Naive thymus-derived CD8-positive, alpha-beta T cell (primary cell): ENCODE data around the gene PPFIBP1. TPM values are rescaled to one million over a fixed set of nuclear protein-coding genes. Genes with fewer than 3 reads are reported as not detected.
"Not testable (repeated sequence)": the region's sequence is repeated elsewhere in the genome, so short reads cannot be mapped to it uniquely, and the experiment has no call there.

Experiments used
- ATAC-seq, 2 donors: fragments of 150-1000 bp; cut with Tn5 transposase in 1 of 2; sonication (Bioruptor Pico), chemical (Tn5 transposase) in 1 of 2; 1 replicate in 1 of 2; 2 replicates in 1 of 2; pipeline ENCODE4 v1.10.0; 2021; ENCODE audit warnings: mild to moderate bottlenecking in 2 of 2, moderate library complexity in 2 of 2
- POLR2A ChIA-PET: fragments of 350-600 bp; sonication (Branson Sonifier 250); formaldehyde crosslinking; loops from one replicate; lab custom pipeline; 2021; ENCODE audit warnings: antibody characterized with exemption; lab: Charles Lee
- DNase-seq, 10 donors: peaks; one replicate each; pipeline versions ENCODE4 v3.0.0 to v3.0.0-alpha.2; 2020 to 2022
- H3K27ac Mint-ChIP-seq, 10 donors: one replicate each; pipeline ENCODE4 v1.8.0; 2020 to 2022; ENCODE audit warnings: mild to moderate bottlenecking in 10 of 10, mixed read lengths in 10 of 10, moderate library complexity in 4 of 10, inconsistent platforms in 1 of 10
- H3K27me3 Mint-ChIP-seq, 5 donors: one replicate each; pipeline ENCODE4 v1.8.0; 2021 to 2022; ENCODE audit warnings: mixed read lengths in 5 of 5
- H3K36me3 Mint-ChIP-seq, 3 donors: one replicate each; pipeline ENCODE4 v1.8.0; 2020 to 2022; ENCODE audit warnings: mixed read lengths in 3 of 3, mild to moderate bottlenecking in 2 of 3, inconsistent platforms in 1 of 3
- H3K4me1 Mint-ChIP-seq, 4 donors: one replicate each; pipeline ENCODE4 v1.8.0; 2021 to 2022; ENCODE audit warnings: mixed read lengths in 4 of 4
- H3K4me3 Mint-ChIP-seq, 10 donors: one replicate each; pipeline ENCODE4 v1.8.0; 2020 to 2022; ENCODE audit warnings: mild to moderate bottlenecking in 10 of 10, mixed read lengths in 10 of 10, moderate library complexity in 6 of 10, inconsistent platforms in 1 of 10
- H3K9me3 Mint-ChIP-seq, 9 donors: one replicate each; pipeline ENCODE4 v1.8.0; 2020 to 2022; ENCODE audit warnings: mixed read lengths in 9 of 9, mild to moderate bottlenecking in 3 of 9, inconsistent platforms in 1 of 9, moderate library complexity in 1 of 9
- polyA plus RNA-seq, 3 donors: library from polyadenylated mRNA; unstranded; fragments of 300-500 nt; fragmentation: Illumina TruSeq; gene quantifications; one replicate each; pipeline ENCODE4 v1.2.3, GENCODE V29; 2021
- total RNA-seq, 8 experiments: library from RNA in 2 of 8; stranded (reverse) in 2 of 8; gene quantifications; one replicate each; pipeline ENCODE4 v1.2.3 and lab custom pipeline; 2021 to 2026

The PPFIBP1 gene
- total and polyA plus RNA-seq, 5 experiments from 2014 or later, result 3.8 to 9.2 (median 4.1) TPM

- H3K4me1 Mint-ChIP-seq, result peaks cover 16 to 40% (median 37%) of the 10 kb centered on the region in 4 donors
- POLR2A ChIA-PET, result interaction anchor here (0.8 to 2.7 kb wide), 3 partner anchors 71 to 465 kb away, joined by 3 to 14 read pairs (median 3); partner anchors contain the start of genes KLHL42, MANSC4 and STK38L
- DNase-seq, result no peak
- peak overlapping the region in 4 of 10 donors; percentile 9 to 92 (median 35) for H3K27ac Mint-ChIP-seq
- peaks cover 0 to 2% (median 0%) of the 10 kb centered on the region in 5 donors for H3K27me3 Mint-ChIP-seq
- no peak for ATAC-seq
- peaks cover 0 to 20% (median 0%) of the 10 kb centered on the region in 3 donors for H3K36me3 Mint-ChIP-seq
- peak overlapping the region in 9 of 10 donors; percentile 92 to 99 (median 98) for H3K4me3 Mint-ChIP-seq
- H3K9me3 Mint-ChIP-seq, result no peaks in the 10 kb centered on the region
Measured at GRCh38 chr12:27709212-27709931, 185.4 kb downstream of the PPFIBP1 start.

GRCh38 chr12:27709932-27710591 is 186.1 kb downstream of the PPFIBP1 start:
- H3K4me1 Mint-ChIP-seq, result peaks cover 16 to 42% (median 38%) of the 10 kb centered on the region in 4 donors
- H3K27ac Mint-ChIP-seq, result peak overlapping the region; percentile 92 to 99 (median 98)
- peaks cover 0 to 23% (median 0%) of the 10 kb centered on the region in 3 donors for H3K36me3 Mint-ChIP-seq
- POLR2A ChIA-PET, result interaction anchor here (1.2 to 2.7 kb wide), 2 partner anchors 70 to 466 kb away, joined by 3 to 14 read pairs; partner anchors contain the start of genes KLHL42, MANSC4 and STK38L
- H3K27me3 Mint-ChIP-seq, result peaks cover 0 to 2% (median 0%) of the 10 kb centered on the region in 5 donors
- peak overlapping the region; percentile 92 to 100 (median 98) for H3K4me3 Mint-ChIP-seq
- no peaks in the 10 kb centered on the region for H3K9me3 Mint-ChIP-seq
- DNase-seq, result no peak
- ATAC-seq, result peak; percentile 56 to 58

- POLR2A ChIA-PET, result interaction anchor here (0.5 to 2.7 kb wide), 3 partner anchors 69 to 696 kb away, joined by 3 to 14 read pairs (median 4); partner anchors contain the start of genes KLHL42, MANSC4 and STK38L
- peak; percentile 96 to 97 for ATAC-seq
- H3K27ac Mint-ChIP-seq, result peak within 1 kb of the TSS; percentile 92 to 99 (median 98)
- peaks cover 0 to 29% (median 0%) of the 10 kb centered on the region in 3 donors for H3K36me3 Mint-ChIP-seq
- peaks cover 0 to 2% (median 0%) of the 10 kb centered on the region in 5 donors for H3K27me3 Mint-ChIP-seq
- peaks cover 16 to 42% (median 38%) of the 10 kb centered on the region in 4 donors for H3K4me1 Mint-ChIP-seq
- peak; percentile 83 to 94 (median 92) for DNase-seq
- H3K4me3 Mint-ChIP-seq, result peak within 1 kb of the TSS; percentile 92 to 100 (median 98)
- no peaks in the 10 kb centered on the region for H3K9me3 Mint-ChIP-seq
Measured at GRCh38 chr12:27710592-27711316, 186.7 kb downstream of the PPFIBP1 start, which contains the start of gene MRPS35. TSS of gene MRPS35 (plus strand) at chr12:27710832. CDS start at chr12:27710844, 12 bp downstream.

- ATAC-seq (no peak), DNase-seq (peak in 3 of 10 donors; percentile 11 to 21 (median 11))
- Mint-ChIP-seq H3K27ac (peak overlapping the region; percentile 92 to 99 (median 98)), H3K9me3 (no peaks in the 10 kb centered on the region), H3K27me3 (peaks cover 0 to 2% (median 0%) of the 10 kb centered on the region in 5 donors), H3K4me1 (peaks cover 16 to 42% (median 38%) of the 10 kb centered on the region in 4 donors), H3K36me3 (peaks cover 0 to 32% (median 0%) of the 10 kb centered on the region in 3 donors), H3K4me3 (peak overlapping the region; percentile 92 to 100 (median 98))
- POLR2A ChIA-PET, result interaction anchor here (2.7 kb wide), 1 partner anchor 69 kb away, joined by 14 read pairs; the partner anchor contains the start of genes KLHL42 and MANSC4
Measured at GRCh38 chr12:27711317-27711682, 187.3 kb downstream of the PPFIBP1 start.

GRCh38 chr12:27711967-27712366 is 188.0 kb downstream of the PPFIBP1 start:
- Mint-ChIP-seq H3K9me3 (no peaks in the 10 kb centered on the region), H3K4me3 (peak overlapping the region; percentile 58 to 99 (median 98)), H3K4me1 (peaks cover 16 to 42% (median 38%) of the 10 kb centered on the region in 4 donors), H3K27ac (peak overlapping the region in 8 of 10 donors; percentile 6 to 99 (median 52)), H3K27me3 (peaks cover 0 to 2% (median 0%) of the 10 kb centered on the region in 5 donors), H3K36me3 (peaks cover 0 to 33% (median 1%) of the 10 kb centered on the region in 3 donors)
- POLR2A ChIA-PET, result interaction anchor here (0.6 to 0.8 kb wide), 2 partner anchors 18 to 188 kb away, joined by 3 read pairs; partner anchors contain the start of gene PPFIBP1
- ATAC-seq (no peak), DNase-seq (no peak)

- Mint-ChIP-seq H3K36me3 (peaks cover 0 to 80% (median 10%) of the 10 kb centered on the region in 3 donors), H3K4me3 (no peak overlapping the region), H3K9me3 (no peaks in the 10 kb centered on the region), H3K27me3 (no peaks in the 10 kb centered on the region), H3K4me1 (peaks cover 0 to 7% (median 1%) of the 10 kb centered on the region in 4 donors), H3K27ac (peak overlapping the region in 1 of 10 donors; percentile 58)
- POLR2A ChIA-PET, result no interaction called here
- ATAC-seq, result no peak
- no peak for DNase-seq
Measured at GRCh38 chr12:27723212-27723611, 199.2 kb downstream of the PPFIBP1 start.

- H3K4me1 Mint-ChIP-seq, result peaks cover 0 to 8% (median 2%) of the 10 kb centered on the region in 4 donors
- POLR2A ChIA-PET, result interaction anchor here (0.6 kb wide), 1 partner anchor 18 kb away, joined by 3 read pairs; no protein-coding TSS in a partner anchor
- peaks cover 5 to 83% (median 23%) of the 10 kb centered on the region in 3 donors for H3K36me3 Mint-ChIP-seq
- H3K9me3 Mint-ChIP-seq, result no peaks in the 10 kb centered on the region
- H3K4me3 Mint-ChIP-seq, result no peak overlapping the region
- ATAC-seq, result no peak
- H3K27ac Mint-ChIP-seq, result no peak overlapping the region
- H3K27me3 Mint-ChIP-seq, result no peaks in the 10 kb centered on the region
- no peak for DNase-seq
Measured at GRCh38 chr12:27730097-27730588, 206.1 kb downstream of the PPFIBP1 start.

GRCh38 chr12:27732281-27732680 is 208.3 kb downstream of the PPFIBP1 start:
- H3K4me3 Mint-ChIP-seq, result no peak overlapping the region
- H3K4me1 Mint-ChIP-seq, result peaks cover 0 to 8% (median 0%) of the 10 kb centered on the region in 4 donors
- no peaks in the 10 kb centered on the region for H3K27me3 Mint-ChIP-seq
- ATAC-seq (no peak), DNase-seq (no peak)
- H3K27ac Mint-ChIP-seq, result peak overlapping the region in 2 of 10 donors; percentile 19 to 46
- peaks cover 8 to 80% (median 17%) of the 10 kb centered on the region in 3 donors for H3K36me3 Mint-ChIP-seq
- POLR2A ChIA-PET, result no interaction called here
- H3K9me3 Mint-ChIP-seq, result no peaks in the 10 kb centered on the region

- H3K27me3 Mint-ChIP-seq, result no peaks in the 10 kb centered on the region
- H3K4me3 Mint-ChIP-seq, result no peak overlapping the region
- DNase-seq (peak in 5 of 10 donors; percentile 19 to 35 (median 22)), ATAC-seq (peak; percentile 47 to 66)
- peaks cover 12 to 84% (median 22%) of the 10 kb centered on the region in 3 donors for H3K36me3 Mint-ChIP-seq
- no peak overlapping the region for H3K27ac Mint-ChIP-seq
- no peaks in the 10 kb centered on the region for H3K9me3 Mint-ChIP-seq
- H3K4me1 Mint-ChIP-seq, result peaks cover 0 to 8% (median 0%) of the 10 kb centered on the region in 4 donors
- POLR2A ChIA-PET, result no interaction called here
Measured at GRCh38 chr12:27733052-27733656, 209.1 kb downstream of the PPFIBP1 start.

- H3K4me1 Mint-ChIP-seq, result peaks cover 0 to 6% (median 0%) of the 10 kb centered on the region in 4 donors
- peaks cover 12 to 82% (median 22%) of the 10 kb centered on the region in 3 donors for H3K36me3 Mint-ChIP-seq
- no peak for ATAC-seq
- no peak for DNase-seq
- H3K4me3 Mint-ChIP-seq, result no peak overlapping the region
- H3K9me3 Mint-ChIP-seq, result no peaks in the 10 kb centered on the region
- H3K27me3 Mint-ChIP-seq, result no peaks in the 10 kb centered on the region
- POLR2A ChIA-PET, result interaction anchor here (0.6 kb wide), 1 partner anchor 21 kb away, joined by 3 read pairs; no protein-coding TSS in a partner anchor
- H3K27ac Mint-ChIP-seq, result no peak overlapping the region
Measured at GRCh38 chr12:27733791-27734190, 209.8 kb downstream of the PPFIBP1 start.

- not testable (repeated sequence) for H3K27me3 Mint-ChIP-seq, H3K4me1 Mint-ChIP-seq, H3K9me3 Mint-ChIP-seq, ATAC-seq, DNase-seq, H3K27ac Mint-ChIP-seq, H3K4me3 Mint-ChIP-seq
- POLR2A ChIA-PET, result interaction anchor here (0.6 kb wide), 1 partner anchor 20 kb away, joined by 3 read pairs; no protein-coding TSS in a partner anchor
- peaks cover 12 to 82% (median 22%) of the 10 kb centered on the region in 3 donors for H3K36me3 Mint-ChIP-seq
Measured at GRCh38 chr12:27734321-27734720, 210.3 kb downstream of the PPFIBP1 start.
